Right atrium auricular region (tissue), 2 donors: ENCODE measurements around the gene FBLIM1. TPM values are rescaled to one million over a fixed set of nuclear protein-coding genes. Genes with fewer than 3 reads are reported as not detected.

Source experiments
- total RNA-seq, 2 donors: library from RNA; depleted of rRNA; stranded (reverse); fragments of >200 nt; gene quantifications; one replicate each; pipeline ENCODE4 v1.1.0, GENCODE V29; 2016

Gene FBLIM1
- total RNA-seq, 2 donors from 2014 or later, result 66.6 to 124 TPM

Other genes starting within 250 kb of the FBLIM1 start
- 10 to 100 TPM in 1 of 2 donors, 1 to 10 TPM in 1; 6.8 to 11.9 TPM for gene CASP9, start 234.6 kb upstream of the FBLIM1 start, total RNA-seq
- 10 to 100 TPM; 11.2 to 14.5 TPM for gene DNAJC16, start 231.9 kb upstream of the FBLIM1 start, total RNA-seq
- gene AGMAT, start 173.7 kb upstream of the FBLIM1 start, total RNA-seq, result not detected
- 10 to 100 TPM; 16.5 to 24.7 TPM for gene DDI2, start 141.3 kb upstream of the FBLIM1 start, total RNA-seq
- 10 to 100 TPM; 53.6 to 78.1 TPM for gene PLEKHM2, start 74.5 kb upstream of the FBLIM1 start, total RNA-seq
- 10 to 100 TPM in 1 of 2 donors, 1 to 10 TPM in 1; 4.2 to 16.1 TPM for gene SLC25A34, start 22.5 kb upstream of the FBLIM1 start, total RNA-seq
- not detected for gene TMEM82, start 16.3 kb upstream of the FBLIM1 start, total RNA-seq
- gene UQCRHL, start 48.9 kb downstream of the FBLIM1 start, total RNA-seq, result 1 to 10 TPM; 1.6 to 5.5 TPM
- 10 to 100 TPM; 25.0 to 32.9 TPM for gene SPEN, start 88.9 kb downstream of the FBLIM1 start, total RNA-seq
- 10 to 100 TPM; 14.8 to 27.5 TPM for gene ZBTB17, start 217.3 kb downstream of the FBLIM1 start, total RNA-seq
- gene SRARP, start 245.4 kb downstream of the FBLIM1 start, total RNA-seq, result under 1 TPM in 1 of 2 donors, not detected in 1; 0.31 TPM